ENCODE measurements around the gene DOCK8. TPM values are rescaled to one million over a fixed set of nuclear protein-coding genes. Genes with fewer than 3 reads are reported as not detected.
A peak's percentile ranks its signal among the peaks of the same experiment; 100 is the strongest.

DOCK8 gene
- total RNA-seq, 1 donor from 2014 or later: 22.8 TPM

DNA sequence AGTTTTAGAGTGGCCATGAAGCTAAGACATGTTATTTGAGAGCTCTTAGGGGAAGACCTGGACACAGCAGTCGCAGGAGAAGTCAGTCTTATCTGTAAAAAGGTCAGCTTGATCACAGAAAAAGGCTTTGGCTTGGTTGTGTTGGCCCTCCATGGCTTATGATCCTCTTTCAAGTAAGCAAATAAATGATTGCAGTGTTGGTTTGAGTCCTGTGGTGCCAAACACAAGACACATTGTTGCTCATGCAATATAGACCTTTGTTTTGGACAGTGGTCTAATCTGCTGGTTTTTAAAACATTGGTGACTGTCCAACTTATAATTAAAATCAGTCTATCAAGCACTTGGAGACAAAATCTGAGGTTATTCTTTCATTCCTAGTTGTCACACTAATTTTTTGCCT lies 54.0 kb downstream of the DOCK8 start:
- no peak for DNase-seq

DNA sequence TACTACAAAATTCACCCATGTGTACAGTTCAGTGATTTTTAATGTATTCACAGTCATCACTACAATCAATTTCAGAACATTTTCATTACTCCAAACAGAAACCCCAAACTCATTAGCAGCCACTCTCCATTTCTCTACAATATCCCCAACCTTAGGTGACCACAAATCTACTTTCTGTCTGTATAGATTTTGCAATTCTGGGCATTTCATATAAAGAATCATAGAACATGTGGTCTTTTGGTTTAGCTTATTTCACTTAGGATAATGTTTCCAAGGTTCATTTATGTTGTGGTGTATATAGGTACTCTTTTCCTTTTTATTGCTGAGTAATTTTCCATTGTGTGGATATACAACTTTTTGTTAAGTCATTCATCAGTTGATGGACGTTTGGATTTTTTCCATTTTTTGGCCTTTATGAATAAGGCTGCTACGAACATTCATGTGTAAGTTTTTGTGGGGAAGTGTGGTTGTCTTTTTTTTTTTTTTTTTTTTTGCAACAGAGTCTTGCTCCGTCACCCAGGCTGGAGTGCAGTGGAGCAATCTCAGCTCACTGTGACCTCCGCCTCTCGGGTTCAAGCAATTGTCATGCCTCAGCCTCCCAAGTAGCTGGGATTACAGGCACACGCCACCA lies 54.5 kb downstream of the DOCK8 start:
- DNase-seq: no peak

DNA sequence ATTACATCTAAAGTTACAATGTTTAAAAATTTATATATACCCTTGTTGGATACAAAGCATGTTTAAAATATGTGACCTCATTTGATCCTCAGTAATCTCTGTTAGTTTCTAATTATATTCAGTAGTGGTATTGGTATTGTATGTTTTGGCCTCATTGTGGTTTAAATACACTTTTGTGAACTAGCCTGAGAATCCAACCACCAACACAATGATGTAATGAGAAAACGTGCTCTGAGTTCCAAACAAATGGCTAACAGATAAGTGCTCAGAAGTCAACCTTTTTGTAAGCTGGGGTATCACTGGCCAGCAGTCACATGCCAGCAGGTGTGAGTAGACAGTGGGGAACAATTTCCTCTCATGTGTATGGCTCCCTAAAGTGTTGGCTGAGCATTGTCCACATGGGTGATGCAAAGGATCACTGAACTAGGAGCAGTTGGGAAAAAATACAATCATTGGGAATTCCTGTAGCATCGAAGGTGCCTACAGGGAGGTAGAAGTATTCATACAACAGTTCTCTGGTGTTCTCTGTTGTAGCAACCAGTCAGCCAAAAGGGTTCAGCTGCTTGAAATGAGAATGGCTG lies 56.1 kb downstream of the DOCK8 start:
- DNase-seq: no peak

DNA sequence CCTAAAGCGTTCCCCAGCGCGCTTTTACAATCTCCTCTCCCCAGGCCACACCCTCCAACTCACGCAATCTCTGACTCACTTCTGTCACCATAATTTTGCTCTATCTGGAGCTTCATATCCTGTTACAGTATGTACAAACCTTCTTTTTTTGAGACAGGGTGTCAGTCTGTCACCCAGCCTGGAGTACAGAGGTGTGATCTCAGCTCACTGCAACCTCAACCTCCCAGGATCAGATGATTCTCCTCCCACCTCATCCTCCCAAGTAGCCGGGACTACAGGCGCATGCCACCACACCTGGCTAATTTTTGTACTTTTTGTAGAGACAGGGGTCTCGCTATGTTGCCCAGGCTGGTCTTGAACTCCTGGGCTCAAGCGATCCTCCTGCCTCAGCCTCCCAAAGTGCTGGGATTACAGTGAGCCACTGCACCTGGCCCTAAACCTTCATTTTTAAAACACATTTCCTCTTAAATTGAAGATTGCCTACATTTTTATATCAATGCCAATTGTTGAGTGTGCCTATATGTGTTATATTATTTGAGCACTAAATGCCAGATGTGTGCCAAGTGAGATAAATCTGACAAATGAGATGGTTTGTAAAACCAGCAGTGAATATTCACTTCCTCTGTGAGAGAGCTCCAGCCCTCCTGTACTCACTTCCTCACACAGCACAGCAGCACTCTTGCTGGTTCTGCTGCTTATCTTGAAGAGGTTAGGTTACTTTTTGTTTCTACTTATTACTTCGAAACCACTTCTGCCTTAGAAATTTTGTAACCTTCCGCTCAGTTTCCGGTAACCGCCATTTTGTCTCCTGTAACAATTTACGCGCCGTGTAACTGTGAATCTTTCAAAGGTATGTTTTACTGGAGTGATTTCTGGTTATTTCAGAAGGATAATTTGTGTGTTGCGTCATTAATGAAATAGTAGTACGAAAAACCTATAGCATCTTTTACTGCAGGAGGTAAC lies 57.9 kb downstream of the DOCK8 start:
- DNase-seq: no peak

DNA sequence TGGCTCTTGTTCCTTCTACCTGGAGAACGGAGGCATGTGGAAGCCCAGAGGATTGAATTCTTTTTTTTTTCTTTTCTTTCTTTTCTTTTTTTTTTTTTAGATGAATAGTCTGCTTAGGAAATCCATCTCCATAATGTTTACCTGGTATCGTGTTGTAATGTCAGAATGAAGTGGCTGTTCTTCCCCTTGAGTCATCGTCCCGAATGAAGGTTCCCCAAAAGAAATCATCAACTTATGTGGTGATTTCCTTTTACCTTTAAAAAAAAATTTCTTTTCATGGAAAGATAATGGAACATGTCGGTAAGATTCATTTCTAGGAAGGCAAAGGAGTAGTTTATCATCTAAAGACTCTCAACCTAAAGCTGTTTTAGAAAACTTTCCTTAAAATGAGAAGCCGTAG lies 59.7 kb downstream of the DOCK8 start:
- no peak for DNase-seq

DNA sequence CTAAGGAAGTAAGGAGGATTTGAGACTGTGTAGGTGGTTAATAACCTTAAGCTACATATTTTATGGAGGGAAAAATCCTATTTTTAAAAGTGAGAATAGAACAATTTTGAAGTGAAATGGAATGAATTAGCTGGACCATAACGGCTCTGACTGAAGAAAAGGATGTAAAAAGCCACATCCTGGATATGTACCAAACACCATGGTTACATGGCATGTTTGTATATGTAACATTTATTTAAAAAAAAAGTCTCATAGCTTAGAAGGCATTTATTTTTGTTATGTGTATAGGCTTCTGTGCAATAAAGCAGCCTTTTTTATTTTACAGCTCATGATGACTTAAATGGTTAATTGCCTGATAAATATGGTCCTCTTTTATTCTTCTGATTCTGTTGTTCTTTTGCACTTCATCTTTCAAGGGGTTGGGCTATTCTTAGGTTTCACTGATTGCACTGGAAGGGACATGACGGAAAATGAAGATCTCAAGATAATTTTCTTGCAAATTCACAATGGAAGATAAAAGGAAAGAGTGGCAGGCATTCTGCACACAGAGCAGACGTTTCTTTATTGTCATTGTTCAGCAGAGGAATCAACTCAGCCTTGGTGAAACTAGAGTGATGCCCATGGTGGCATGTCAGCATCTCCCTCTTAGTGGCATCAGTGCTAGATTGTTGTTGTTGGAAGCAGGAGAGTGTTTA lies 63.1 kb downstream of the DOCK8 start:
- DNase-seq: no peak

DNA sequence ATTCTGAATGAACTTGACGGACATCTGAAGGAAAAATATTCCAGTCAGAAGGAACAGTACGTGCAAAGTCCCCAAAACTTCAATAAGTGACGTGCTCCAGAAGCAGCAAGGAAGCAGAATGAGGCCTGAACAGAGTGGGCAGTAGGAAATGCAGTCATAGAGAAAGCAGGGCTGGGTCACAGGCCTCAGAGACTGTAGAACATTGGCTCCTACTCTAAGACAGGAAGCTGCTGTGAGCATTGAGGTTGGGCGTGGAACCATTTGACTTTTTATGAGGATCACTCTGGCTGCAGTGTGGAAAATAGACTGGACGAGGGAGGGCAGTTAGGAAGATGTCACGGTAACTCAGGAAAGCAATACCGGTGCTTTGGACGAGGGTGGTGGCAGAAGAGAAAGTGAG lies 64.0 kb downstream of the DOCK8 start:
- no peak for DNase-seq

DNA sequence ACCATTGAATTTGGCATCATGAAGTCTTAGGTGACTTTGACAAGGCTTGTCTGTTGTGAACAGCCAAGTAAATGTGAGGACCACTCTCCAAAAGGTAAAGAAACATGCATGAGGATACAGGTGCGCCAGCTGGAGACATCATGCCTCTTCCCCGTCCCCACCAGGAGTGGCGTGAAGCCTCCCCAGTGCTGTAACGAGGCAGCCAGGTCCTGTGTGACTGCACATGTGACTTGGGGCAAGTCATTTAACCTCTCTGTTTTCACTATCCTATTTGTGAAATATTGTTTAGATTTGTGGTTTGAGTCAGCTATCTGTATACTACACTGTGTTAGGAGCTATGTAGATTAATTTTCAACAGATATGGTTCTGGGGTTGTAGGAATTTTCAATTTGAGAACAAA lies 65.0 kb downstream of the DOCK8 start:
- no peak for DNase-seq

DNA sequence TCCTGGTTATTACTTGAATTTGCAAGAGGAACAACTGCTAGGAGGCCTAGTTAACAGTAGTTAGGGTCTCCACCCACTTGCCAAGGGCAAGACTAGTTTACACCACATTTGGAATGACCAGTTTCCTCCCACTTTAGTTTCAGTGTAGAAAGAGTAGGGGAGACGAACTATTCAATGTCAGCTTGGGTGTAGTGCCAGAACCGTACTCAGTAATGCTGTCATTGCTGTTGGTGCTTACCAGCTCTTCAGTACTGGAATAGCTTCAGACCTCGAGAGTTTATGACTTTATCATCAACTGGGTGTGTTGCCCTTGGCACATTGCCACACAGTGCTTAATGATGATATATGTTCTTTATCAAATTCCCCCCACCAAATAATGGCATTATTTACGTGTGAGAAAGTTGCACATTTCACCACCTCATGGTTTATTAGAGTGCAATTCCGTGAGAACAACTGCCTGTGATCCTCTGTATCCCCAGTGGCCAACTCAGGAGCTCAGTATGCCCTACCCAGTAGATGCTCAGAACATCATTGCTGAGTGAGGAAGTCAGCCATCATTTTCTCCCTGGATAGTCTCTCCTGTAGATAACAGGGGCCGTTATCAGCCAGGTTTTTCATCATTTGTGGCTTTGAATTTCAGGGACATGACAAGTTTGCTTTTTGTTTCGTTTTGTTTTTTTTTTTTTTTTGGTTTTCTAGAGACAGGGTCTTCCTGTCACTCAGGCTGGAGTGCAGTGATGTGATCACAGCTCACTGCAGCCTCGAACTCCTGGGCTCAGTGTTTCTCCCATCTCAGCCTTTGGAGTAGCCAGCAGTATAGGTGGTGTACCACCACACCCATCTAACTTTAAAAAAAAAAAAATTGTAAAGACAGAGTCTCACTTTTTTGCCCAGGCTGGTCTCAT lies 67.3 kb downstream of the DOCK8 start:
- no peak for DNase-seq

DNA sequence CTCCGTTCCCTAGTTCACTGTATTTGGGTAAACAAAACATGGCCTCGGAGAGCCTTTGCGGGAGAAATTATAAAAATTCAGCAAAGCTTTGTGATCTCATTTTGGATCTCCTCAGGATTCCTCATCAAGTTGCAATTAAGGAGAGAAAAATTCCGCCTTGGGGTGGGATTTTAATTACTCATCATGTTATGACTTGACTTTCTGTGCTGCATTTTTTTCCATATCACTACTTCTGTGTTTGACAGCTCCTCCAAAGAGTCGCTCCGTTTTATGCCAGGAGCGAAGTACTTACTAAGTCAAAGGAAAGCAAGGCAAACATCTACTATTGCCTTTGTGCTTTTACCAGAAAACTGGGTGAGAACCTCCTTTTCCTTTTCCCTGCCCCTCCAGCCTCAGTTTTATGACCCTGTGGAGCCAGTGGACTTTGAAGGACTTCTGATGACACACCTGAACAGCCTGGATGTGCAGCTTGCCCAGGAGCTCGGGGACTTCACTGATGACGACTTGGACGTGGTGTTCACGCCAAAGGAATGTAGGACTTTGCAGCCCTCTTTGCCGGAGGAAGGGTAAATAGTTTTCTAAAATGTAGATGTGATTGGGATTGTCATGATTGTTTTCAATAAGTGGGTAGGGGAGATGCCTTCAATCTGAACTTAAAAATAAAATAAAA lies 71.5 kb downstream of the DOCK8 start:
- peak; percentile 41 for DNase-seq

DNA sequence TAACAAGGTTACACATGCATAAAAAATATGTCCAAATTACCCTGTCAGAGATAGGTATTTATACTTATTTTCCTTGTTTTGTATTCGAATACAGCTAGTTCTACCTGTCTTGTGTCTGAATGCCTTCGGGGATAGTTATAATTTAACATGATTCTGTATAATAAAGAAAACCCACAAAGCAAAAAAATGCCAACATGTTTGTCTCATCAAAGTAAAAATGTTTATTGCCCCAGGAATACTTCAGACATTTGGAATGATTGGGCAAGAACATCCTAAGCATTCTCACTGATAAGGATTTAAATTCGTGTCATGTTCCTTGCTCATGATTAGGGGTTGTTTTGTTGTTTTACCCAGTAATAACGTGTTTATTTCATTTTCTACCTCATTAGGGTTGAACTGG lies 74.5 kb downstream of the DOCK8 start:
- no peak for DNase-seq

DNA sequence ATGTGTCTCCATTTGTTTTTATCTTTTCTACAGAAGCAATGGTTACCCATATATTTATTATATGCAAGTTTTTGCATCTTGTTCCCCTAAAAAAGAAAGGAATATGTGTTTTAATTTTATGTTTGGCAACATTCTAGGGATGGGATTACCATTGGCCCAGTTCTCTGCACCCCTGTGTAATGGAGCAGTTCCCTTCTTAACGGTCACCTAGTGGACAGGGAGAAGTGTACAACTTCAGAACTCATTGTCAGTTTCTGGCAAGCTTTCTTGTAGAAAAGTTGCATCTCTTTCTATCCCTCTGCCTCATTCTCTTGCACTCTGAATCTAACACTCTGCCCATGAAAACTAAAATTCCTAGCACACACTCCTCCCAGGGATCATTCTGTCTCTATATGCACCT lies 78.2 kb downstream of the DOCK8 start:
- DNase-seq: no peak

DNA sequence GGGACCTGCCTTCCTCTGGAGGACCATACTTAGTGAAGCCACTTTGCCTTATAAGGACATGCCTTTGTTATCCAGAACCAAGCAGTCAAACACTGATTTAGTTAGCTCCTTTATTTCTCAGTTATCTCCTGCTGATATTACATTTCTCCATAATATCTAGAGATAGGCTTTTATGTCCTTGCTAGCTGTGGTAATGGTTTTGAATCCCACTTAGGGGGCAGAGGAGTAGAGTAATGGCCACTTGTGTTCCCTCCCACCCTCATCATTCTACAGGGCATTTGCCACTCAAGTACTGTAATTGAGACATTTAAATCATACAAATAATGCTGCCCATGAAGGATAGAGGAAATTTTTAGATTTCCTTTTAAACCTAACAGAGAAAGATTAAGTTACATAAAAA lies 80.9 kb downstream of the DOCK8 start:
- DNase-seq: no peak

DNA sequence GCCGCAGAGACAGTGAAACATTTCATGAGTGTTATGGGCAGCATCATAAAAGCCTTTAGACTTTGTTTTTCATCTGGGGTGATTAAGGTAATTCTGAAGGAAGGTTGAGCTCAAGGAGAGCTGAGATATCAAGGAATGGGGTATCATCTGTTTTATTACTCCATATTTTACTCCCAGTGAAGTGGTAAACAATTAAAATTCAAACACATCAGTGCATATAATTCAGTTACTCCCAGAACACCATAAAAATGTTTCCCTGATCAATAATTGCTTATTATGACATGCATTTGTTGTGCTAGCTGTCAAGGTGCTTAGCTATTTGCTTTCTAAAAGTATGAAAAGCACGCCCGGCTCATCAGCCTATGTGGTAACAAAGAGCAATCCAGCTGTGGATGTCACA lies 81.7 kb downstream of the DOCK8 start:
- DNase-seq: no peak

DNA sequence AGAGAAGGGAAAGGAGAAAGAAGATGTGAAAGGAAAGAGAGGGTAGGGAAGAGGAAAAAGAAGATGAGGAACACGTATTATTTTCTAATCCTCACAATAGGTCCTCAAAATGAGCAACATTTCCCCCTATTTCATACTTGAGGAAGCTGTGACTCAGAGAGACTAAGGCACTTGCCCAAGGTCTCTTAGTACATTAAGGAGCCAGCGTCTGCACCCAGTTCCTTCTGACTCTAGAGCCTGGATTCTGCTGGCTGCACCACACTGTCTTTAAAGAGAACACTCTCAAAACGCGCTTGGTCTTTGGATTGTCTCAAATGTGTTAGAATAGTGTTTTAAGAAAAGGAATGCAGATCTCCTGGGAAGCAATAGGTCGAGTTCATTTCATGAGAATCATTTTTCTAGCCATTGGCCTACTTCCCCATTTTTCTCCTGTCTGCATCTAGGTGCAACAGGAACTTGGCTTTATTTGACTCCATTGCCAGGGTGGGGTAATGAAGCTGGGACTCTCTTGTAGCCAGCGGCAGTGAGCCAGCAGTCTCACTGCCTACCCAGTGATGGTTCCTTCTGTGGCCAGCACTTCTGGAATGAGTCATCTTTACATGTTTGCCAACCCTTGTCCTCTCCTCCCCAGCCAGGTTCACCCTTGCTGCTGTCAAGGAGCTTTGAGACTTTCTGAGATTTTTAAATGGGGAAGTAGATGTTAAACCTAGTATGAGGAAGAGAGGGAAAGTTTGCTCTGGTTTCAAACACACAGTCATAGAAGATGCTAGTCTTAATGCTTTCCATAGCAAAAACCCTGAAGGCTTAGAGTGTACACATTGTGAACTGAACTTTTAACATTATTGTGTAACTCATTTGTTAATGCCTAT lies 82.7 kb downstream of the DOCK8 start:
- no peak for DNase-seq

DNA sequence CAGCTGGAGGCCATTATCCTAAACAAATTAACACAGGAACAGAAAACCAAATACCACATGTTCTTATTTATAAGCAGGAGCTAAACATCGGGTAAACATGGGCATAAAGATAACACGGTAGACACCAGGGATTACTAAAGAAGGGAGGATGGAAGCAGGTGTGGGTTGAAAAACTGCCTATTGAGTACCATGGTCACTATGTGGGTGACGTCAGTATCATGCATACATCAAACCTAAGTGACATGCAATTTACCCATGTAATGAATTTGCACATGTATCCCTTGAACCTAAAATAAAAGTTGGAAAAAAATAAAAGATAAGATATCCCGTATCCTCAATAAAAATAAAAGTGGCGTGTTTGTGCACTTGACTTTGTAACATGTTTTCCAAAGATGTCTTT lies 88.8 kb downstream of the DOCK8 start:
- DNase-seq: no peak

DNA sequence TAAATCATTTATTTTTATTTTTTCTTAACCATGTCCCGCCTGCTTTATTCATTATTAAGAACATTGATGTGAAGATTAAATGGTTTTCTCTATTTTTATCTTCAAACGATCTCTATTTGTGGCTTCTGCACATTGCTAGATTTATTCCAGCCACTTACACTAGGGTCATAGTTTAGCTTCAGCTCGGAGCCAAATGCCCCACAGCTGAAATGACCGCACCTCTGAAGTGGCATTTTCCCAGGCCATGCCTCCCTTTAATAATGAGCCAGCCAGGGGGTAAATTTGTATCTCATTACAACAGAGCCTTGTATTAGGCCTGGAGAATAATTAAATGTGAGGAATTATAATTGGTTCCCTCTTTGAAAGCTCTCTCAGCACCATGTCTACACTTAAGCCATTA lies 89.4 kb downstream of the DOCK8 start:
- peak; percentile 37 for DNase-seq

DNA sequence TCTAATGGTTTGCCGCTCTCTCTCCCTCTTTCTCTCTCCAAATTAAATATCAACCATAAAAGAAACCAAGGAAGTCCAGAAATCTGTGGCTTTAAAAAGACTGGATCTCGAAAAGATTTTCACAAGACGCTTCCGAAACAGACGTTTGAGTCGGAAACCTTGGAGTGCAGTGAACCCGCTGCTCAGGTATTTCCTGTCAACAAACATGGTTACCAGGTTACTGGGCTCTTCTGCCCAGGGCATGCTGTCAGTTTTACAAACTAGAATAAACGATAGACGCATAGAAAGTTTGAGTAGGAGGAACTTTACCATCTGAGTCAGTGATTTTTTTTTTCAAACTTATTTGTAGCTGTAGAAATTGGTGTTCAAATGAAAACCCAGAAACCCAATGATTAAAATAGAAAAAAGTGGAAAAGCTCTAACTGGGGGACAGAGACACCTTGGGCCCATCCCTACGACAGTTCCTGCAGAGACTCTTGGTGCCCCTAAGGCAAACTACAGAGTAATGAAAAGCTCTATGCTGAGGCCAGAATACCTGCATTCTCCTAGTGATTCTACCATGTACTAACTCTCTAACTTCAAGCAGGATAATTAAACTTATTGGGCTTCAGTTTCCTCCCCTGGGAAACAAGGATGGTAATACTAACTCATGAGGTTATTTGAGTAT lies 90.0 kb downstream of the DOCK8 start:
- peak; percentile 53 for DNase-seq

DNA sequence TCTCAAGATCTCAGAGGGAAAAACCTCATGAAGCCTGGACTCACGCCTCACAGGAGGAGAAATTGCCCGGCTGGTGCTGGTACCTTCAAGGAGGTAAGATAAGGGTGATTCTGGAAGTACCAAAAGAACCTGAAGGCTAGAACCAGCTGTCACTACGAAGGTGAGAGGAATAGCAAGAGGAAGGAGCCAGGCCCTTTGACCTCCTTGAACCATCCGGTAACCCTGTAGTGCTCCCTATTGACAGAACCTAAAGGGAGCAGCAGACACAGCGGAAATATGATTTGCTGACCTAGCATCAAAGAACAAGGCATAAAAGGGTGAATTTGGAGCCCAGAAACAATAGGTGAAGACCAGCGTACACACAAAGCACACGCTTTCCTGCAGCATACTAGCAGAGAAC lies 92.2 kb downstream of the DOCK8 start:
- DNase-seq: no peak

DNA sequence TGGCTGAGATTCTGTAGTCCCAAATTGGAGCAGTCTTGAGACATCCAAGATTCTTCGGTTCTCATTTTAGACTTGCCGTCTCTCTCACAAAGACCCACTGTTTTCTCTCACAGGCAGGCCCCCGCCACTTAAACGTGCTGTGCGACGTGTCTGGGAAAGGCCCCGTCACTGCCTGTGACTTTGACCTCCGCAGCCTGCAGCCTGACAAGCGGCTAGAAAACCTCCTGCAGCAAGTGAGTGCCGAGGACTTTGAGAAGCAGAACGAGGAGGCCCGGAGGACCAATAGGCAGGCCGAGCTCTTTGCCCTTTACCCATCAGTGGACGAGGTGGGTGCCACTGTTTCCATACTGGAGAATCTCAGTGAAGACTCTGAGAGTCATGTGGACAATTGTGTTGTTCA lies 97.2 kb downstream of the DOCK8 start:
- no peak for DNase-seq
